Endothelial cell of umbilical vein (primary cell): ENCODE data around the gene LCLAT1. TPM values are rescaled to one million over a fixed set of nuclear protein-coding genes. Genes with fewer than 3 reads are reported as not detected.

Experiments
- BruUV-seq: library from RNA; stranded (reverse); fragments of 400-500 nt; replicated peaks from 2 replicates; lab custom pipeline; 2021; lab: Mats Ljungman, UMichigan
- CTCF ChIA-PET: fragments of 300-600, 350-600 bp; sonication (Branson Sonifier 250); formaldehyde crosslinking; loops from one replicate; lab custom pipeline; 2021; ENCODE audit warnings: antibody characterized with exemption, inconsistent platforms; lab: Charles Lee
- POLR2A ChIA-PET: fragments of 300-600, 350-600 bp; sonication (Branson Sonifier 250); formaldehyde crosslinking; loops from one replicate; lab custom pipeline; 2021; ENCODE audit warnings: antibody characterized with exemption, inconsistent platforms; lab: Charles Lee
- DNase-seq: peaks from one replicate; pipeline ENCODE4 v3.0.0-alpha.2; 2011; ENCODE audit warnings: low read depth, low spot score
- FAIRE-seq: peaks from 2 replicates; lab custom pipeline; 2011; peaks lifted over from hg19 to GRCh38; lab: Jason Lieb, UNC
- H2AFZ ChIP-seq: 2 replicates; pipeline ENCODE4 v1.6.0; 2012; ENCODE audit warnings: low read depth, low read length, control low read depth, inconsistent platforms
- H3K27ac ChIP-seq: 2 replicates; pipeline ENCODE4 v1.5.1; 2011; ENCODE audit warnings: low read depth, mild to moderate bottlenecking, control low read depth, low read length, moderate library complexity; ENCODE audit not compliant: insufficient read depth
- H3K27me3 ChIP-seq, 2 experiments: 2 replicates each; pipeline versions ENCODE4 v1.6.0 to v1.6.1; 2011; ENCODE audit warnings: low read length in 2 of 2, mixed read lengths in 1 of 2; ENCODE audit not compliant: control insufficient read depth in 2 of 2, insufficient read depth in 2 of 2
- H3K36me3 ChIP-seq, 2 experiments: 2 replicates in 1 of 2; 3 replicates in 1 of 2; pipeline ENCODE4 v1.5.1; 2011; ENCODE audit warnings: low read length in 2 of 2, mild to moderate bottlenecking in 1 of 2, moderate library complexity in 1 of 2; ENCODE audit not compliant: control insufficient read depth in 2 of 2, insufficient read depth in 2 of 2; ENCODE audit errors: extremely low read depth in 1 of 2
- H3K4me1 ChIP-seq: 3 replicates; pipeline ENCODE4 v1.5.1; 2011; ENCODE audit warnings: mild to moderate bottlenecking, low read length; ENCODE audit not compliant: control insufficient read depth, insufficient read depth; ENCODE audit errors: extremely low read depth
- H3K4me2 ChIP-seq: 2 replicates; pipeline ENCODE4 v1.6.1; 2011; ENCODE audit warnings: low read length, control low read depth, mixed read lengths; ENCODE audit not compliant: insufficient read depth
- H3K4me3 ChIP-seq, 3 experiments: fragments of 200-600 bp in 1 of 3; sonication (generic), shearing (Covaris generic) in 1 of 3; replicated peaks in 1 of 3; 2 replicates each; pipeline ENCODE4 v1.5.1; 2011 to 2016; ENCODE audit warnings: control low read depth in 3 of 3, low read length in 3 of 3, mild to moderate bottlenecking in 2 of 3, inconsistent platforms in 1 of 3, low read depth in 1 of 3, moderate library complexity in 1 of 3; ENCODE audit not compliant: insufficient read depth in 1 of 3
- H3K79me2 ChIP-seq: 2 replicates; pipeline ENCODE4 v1.6.0; 2012; ENCODE audit warnings: low read length, inconsistent platforms; ENCODE audit not compliant: control insufficient read depth, insufficient read depth
- H3K9ac ChIP-seq: replicated peaks from 2 replicates; pipeline ENCODE3; 2011; ENCODE audit warnings: low read length, control low read depth; ENCODE audit not compliant: insufficient read depth; ENCODE audit errors: extremely low read depth
- H3K9me1 ChIP-seq: replicated peaks from 3 replicates; pipeline ENCODE4 v1.6.0; 2011; ENCODE audit warnings: mild to moderate bottlenecking, low read length; ENCODE audit not compliant: control insufficient read depth, insufficient read depth; ENCODE audit errors: extremely low read depth
- H3K9me3 ChIP-seq: replicated peaks from 2 replicates; pipeline ENCODE4 v1.5.1; 2012; ENCODE audit warnings: low read length, inconsistent platforms; ENCODE audit not compliant: control insufficient read depth, insufficient read depth
- H4K20me1 ChIP-seq: replicated peaks from 2 replicates; pipeline ENCODE3; 2011; ENCODE audit warnings: mild to moderate bottlenecking, low read length; ENCODE audit not compliant: control insufficient read depth, insufficient read depth; ENCODE audit errors: extremely low read depth
- CTCF ChIP-seq, 2 donors: IDR thresholded peaks; 1 replicate in 1 of 2; 2 replicates in 1 of 2; pipeline ENCODE4 v1.5.1; 2011; ENCODE audit warnings: low read length in 2 of 2, mild to moderate bottlenecking in 2 of 2, moderate library complexity in 2 of 2, control low read depth in 1 of 2, inconsistent platforms in 1 of 2, low read depth in 1 of 2; ENCODE audit not compliant: insufficient read depth in 1 of 2; ENCODE audit errors: extremely low read depth in 1 of 2
- EZH2 ChIP-seq: IDR thresholded peaks from 2 replicates; pipeline ENCODE4 v1.6.1; 2012; ENCODE audit warnings: borderline replicate concordance, low read depth, mild to moderate bottlenecking, moderate library complexity, low read length, inconsistent platforms; ENCODE audit not compliant: severe bottlenecking
- FOS ChIP-seq: IDR thresholded peaks from 2 replicates; pipeline ENCODE4 v1.6.1; 2011; ENCODE audit warnings: mild to moderate bottlenecking, low read length, moderate library complexity, borderline replicate concordance; ENCODE audit not compliant: insufficient read depth
- GATA2 ChIP-seq: IDR thresholded peaks from 2 replicates; pipeline ENCODE4 v1.7.0; 2011; ENCODE audit warnings: low read depth, mild to moderate bottlenecking, moderate library complexity, mixed read lengths, low read length; ENCODE audit not compliant: insufficient read length, insufficient read depth
- JUN ChIP-seq: IDR thresholded peaks from 2 replicates; pipeline ENCODE4 v1.6.1; 2011; ENCODE audit warnings: borderline replicate concordance, low read depth; ENCODE audit not compliant: insufficient read length, insufficient read depth
- MAX ChIP-seq: IDR thresholded peaks from 2 replicates; pipeline ENCODE4 v1.6.1; 2011; ENCODE audit not compliant: insufficient read depth, insufficient read length
- MYC ChIP-seq: IDR thresholded peaks from one replicate; pipeline ENCODE4 v1.6.1; 2011; ENCODE audit warnings: mild to moderate bottlenecking, low read depth, low read length
- POLR2A ChIP-seq: IDR thresholded peaks from 2 replicates; pipeline ENCODE4 v1.6.1; 2012; ENCODE audit warnings: low read depth, mild to moderate bottlenecking, control low read depth, low read length
- POLR2AphosphoS5 ChIP-seq: IDR thresholded peaks from 2 replicates; pipeline ENCODE4 v1.6.1; 2012; ENCODE audit warnings: low read depth, mild to moderate bottlenecking, control low read depth, low read length, moderate library complexity; ENCODE audit not compliant: insufficient read depth
- dilution Hi-C: fragments of 300-500 bp; cut with MboI; formaldehyde crosslinking; loops from one replicate; pipeline ENCODE4 v1.15.0; 2019; ENCODE audit warnings: low sequenced_read_pairs; ENCODE audit not compliant: extremely low pct_ligation_motif_present
- intact Hi-C: fragments of 100-400 bp; cut with micrococcal nuclease; formaldehyde crosslinking; loops from one replicate; pipeline ENCODE4 v1.10.0; 2022
- polyA plus RNA-seq, 4 experiments: library from polyadenylated mRNA; depleted of rRNA in 3 of 4; stranded (reverse) in 3 of 4; unstranded in 1 of 4; fragments of >200 nt; gene quantifications; 2 replicates each; pipeline versions ENCODE4 v1.2.1 to v1.2.3, GENCODE V29; 2011 to 2012; ENCODE audit warnings: missing spikeins in 1 of 4
- total RNA-seq: library from RNA; stranded (reverse); gene quantifications from 2 replicates; pipeline ENCODE4 v1.2.3, GENCODE V29; 2021

Gene LCLAT1
- total and polyA plus RNA-seq, 2 donors (not counting 3 experiments of a cell fraction or from before 2014, with no cell fraction given) = 6.1 to 20.8 TPM

GRCh38 chr2:30463535-30463934 lies 16.5 kb downstream of the LCLAT1 start:
- Histone ChIP-seq H4K20me1 (no peaks in the 10 kb centered on the region), H3K9ac (no peak overlapping the region), H3K9me3 (no peaks in the 10 kb centered on the region), H3K9me1 (no peaks in the 10 kb centered on the region), H3K4me2 (no peak overlapping the region), H3K27me3 (no peaks in the 10 kb centered on the region), H3K36me3 (no peaks in the 10 kb centered on the region), H2AFZ (no peak overlapping the region), H3K27ac (no peak overlapping the region), H3K79me2 (peaks cover 13% of the 10 kb centered on the region), H3K4me1 (no peaks in the 10 kb centered on the region), H3K4me3 (no peak overlapping the region)
- POLR2A ChIA-PET = no interaction called here
- DNase-seq (no peak), FAIRE-seq (no peak)
- BruUV-seq = no TSS peak
- TF ChIP-seq POLR2A = no peak
- TF ChIP-seq JUN = no peak
- TF ChIP-seq MYC = no peak
- TF ChIP-seq POLR2AphosphoS5 = no peak
- TF ChIP-seq GATA2 = no peak
- no peak for TF ChIP-seq EZH2
- no peak for TF ChIP-seq MAX
- TF ChIP-seq FOS = no peak
- no peak for TF ChIP-seq CTCF (IDR thresholded peaks at IDR 0.05; ENCODE audit: extremely low read depth in 1 of 2, insufficient read depth in 1 of 2, low read depth in 1 of 2, low read length in 2 of 2)
- intact Hi-C loops = no loop called here
- dilution Hi-C loops = no loop called here
- CTCF ChIA-PET = no interaction called here
